ENCODE results near the gene BRMS1L. TPM values are rescaled to one million over a fixed set of nuclear protein-coding genes. Genes with fewer than 3 reads are reported as not detected.

BRMS1L gene
- total and polyA plus RNA-seq, 10 of the 15 experiments (the other 5 are each of a cell fraction or from before 2014, with no cell fraction given): 5.3 to 26.7 (median 8.3) TPM

DNA sequence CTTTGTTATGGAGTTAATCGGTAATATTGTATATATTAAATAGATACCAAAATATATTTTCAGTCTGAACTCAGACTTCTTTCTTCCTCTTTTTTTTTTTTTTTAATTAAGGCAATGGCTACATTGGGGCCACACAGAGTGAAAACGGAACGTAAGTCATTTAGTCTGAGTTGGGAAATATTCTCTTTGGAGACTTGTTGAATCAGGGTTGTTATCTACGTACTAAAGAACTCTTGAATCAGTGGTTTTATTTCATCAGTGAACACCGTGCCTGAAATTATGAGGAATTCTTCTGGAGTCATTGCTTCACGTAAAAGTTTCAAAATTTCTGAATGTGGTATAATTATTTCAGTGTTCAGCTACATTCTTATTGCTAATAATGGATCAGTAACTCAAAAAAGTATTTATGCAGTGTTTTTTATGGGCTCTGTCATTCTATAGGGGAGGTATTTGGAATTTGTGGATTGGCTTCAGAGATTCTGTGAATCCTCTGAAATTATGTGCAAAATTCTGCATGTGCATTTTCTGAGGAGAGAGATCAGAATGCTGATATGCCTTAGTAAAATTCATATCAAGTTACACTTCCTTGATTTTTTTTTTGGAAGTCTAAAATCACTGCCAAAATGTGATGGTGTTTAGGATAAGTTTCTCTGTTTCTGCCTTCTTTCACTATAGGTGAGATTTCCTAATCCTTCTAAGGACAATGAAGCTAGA, 39.6 kb downstream of the BRMS1L start:
- in situ Hi-C loops (cut with MboI) (no loop called here), intact Hi-C loops (cut with micrococcal nuclease; ENCODE audit: unreplicated experiment) (no loop called here)
- RAD21 ChIA-PET (ENCODE audit: unreplicated experiment): no interaction called here
- no peak overlapping the region for H3K27ac ChIP-seq (ENCODE audit: control insufficient read depth, insufficient read depth)
- ATAC-seq (no peak), DNase-seq (ENCODE audit: low read depth, low spot score) (no peak), FAIRE-seq (no peak)
- POLR2A ChIA-PET: interaction anchor here (0.7 kb wide), 1 partner anchor 448 kb away, joined by 3 read pairs; no protein-coding TSS in a partner anchor
- H3K4me2 ChIP-seq (ENCODE audit: control insufficient read depth, insufficient read depth): no peak overlapping the region
- 93% methylated on average over 6 of the region's 6 CpGs for WGBS (ENCODE audit: insufficient coverage, insufficient replicate concordance, low lambda C conversion rate, missing lambda C conversion rate)
- CTCF ChIA-PET: interaction anchor here (0.9 to 2.3 kb wide), 2 partner anchors 17 to 79 kb away, joined by 3 to 6 read pairs; no protein-coding TSS in a partner anchor
- H3K9me3 ChIP-seq (replicated peaks; ENCODE audit: control insufficient read depth, insufficient read depth, low read length): no peaks in the 10 kb centered on the region
- TF ChIP-seq RB1 (IDR thresholded peaks at IDR 0.05; ENCODE audit: borderline replicate concordance) (no peak), TCF3 (IDR thresholded peaks at IDR 0.05; ENCODE audit: borderline replicate concordance, insufficient read depth, low read depth, low read length) (no peak), SREBF2 (IDR thresholded peaks at IDR 0.05; ENCODE audit: low read length) (no peak), IKZF1 (conservative IDR thresholded peaks at IDR 0.05) (no peak), MEF2B (IDR thresholded peaks at IDR 0.05; ENCODE audit: partially characterized antibody, poor library complexity, severe bottlenecking) (no peak), BRCA1 (IDR thresholded peaks at IDR 0.05; ENCODE audit: low read depth, low read length) (no peak), SIX5 (IDR thresholded peaks at IDR 0.05; ENCODE audit: low read depth, low read length, severe bottlenecking) (no peak), FOXK2 (IDR thresholded peaks at IDR 0.05) (no peak), SRF (IDR thresholded peaks at IDR 0.05; ENCODE audit: low read depth in 2 of 2, low read length in 2 of 2) (no peak), ASH2L (IDR thresholded peaks at IDR 0.05; ENCODE audit: borderline replicate concordance, low read depth) (no peak), SUPT20H (IDR thresholded peaks at IDR 0.05; ENCODE audit: borderline replicate concordance, control insufficient read depth, low read depth, low read length) (no peak), FOXM1 (IDR thresholded peaks at IDR 0.05; ENCODE audit: low read depth, low read length) (no peak)
- TF ChIP-seq, protein P1, sequence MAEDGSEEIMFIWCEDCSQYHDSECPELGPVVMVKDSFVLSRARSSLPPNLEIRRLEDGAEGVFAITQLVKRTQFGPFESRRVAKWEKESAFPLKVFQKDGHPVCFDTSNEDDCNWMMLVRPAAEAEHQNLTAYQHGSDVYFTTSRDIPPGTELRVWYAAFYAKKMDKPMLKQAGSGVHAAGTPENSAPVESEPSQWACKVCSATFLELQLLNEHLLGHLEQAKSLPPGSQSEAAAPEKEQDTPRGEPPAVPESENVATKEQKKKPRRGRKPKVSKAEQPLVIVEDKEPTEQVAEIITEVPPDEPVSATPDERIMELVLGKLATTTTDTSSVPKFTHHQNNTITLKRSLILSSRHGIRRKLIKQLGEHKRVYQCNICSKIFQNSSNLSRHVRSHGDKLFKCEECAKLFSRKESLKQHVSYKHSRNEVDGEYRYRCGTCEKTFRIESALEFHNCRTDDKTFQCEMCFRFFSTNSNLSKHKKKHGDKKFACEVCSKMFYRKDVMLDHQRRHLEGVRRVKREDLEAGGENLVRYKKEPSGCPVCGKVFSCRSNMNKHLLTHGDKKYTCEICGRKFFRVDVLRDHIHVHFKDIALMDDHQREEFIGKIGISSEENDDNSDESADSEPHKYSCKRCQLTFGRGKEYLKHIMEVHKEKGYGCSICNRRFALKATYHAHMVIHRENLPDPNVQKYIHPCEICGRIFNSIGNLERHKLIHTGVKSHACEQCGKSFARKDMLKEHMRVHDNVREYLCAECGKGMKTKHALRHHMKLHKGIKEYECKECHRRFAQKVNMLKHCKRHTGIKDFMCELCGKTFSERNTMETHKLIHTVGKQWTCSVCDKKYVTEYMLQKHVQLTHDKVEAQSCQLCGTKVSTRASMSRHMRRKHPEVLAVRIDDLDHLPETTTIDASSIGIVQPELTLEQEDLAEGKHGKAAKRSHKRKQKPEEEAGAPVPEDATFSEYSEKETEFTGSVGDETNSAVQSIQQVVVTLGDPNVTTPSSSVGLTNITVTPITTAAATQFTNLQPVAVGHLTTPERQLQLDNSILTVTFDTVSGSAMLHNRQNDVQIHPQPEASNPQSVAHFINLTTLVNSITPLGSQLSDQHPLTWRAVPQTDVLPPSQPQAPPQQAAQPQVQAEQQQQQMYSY (CRISPR knock-in tag; IDR thresholded peaks at IDR 0.05): no peak
- TF ChIP-seq, protein P2, sequence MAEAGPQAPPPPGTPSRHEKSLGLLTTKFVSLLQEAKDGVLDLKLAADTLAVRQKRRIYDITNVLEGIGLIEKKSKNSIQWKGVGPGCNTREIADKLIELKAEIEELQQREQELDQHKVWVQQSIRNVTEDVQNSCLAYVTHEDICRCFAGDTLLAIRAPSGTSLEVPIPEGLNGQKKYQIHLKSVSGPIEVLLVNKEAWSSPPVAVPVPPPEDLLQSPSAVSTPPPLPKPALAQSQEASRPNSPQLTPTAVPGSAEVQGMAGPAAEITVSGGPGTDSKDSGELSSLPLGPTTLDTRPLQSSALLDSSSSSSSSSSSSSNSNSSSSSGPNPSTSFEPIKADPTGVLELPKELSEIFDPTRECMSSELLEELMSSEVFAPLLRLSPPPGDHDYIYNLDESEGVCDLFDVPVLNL (IDR thresholded peaks at IDR 0.05; ENCODE audit: low read depth, low read length): no peak
- H4K20me1 ChIP-seq (ENCODE audit: control insufficient read depth, insufficient read depth): no peaks in the 10 kb centered on the region
- no peak overlapping the region for H3K4me3 ChIP-seq
- no peaks in the 10 kb centered on the region for H3K27me3 ChIP-seq (replicated peaks in 1 of 2; ENCODE audit: control insufficient read depth in 2 of 2, insufficient read depth in 2 of 2, low read length in 1 of 2)
- no peaks in the 10 kb centered on the region for H3K79me2 ChIP-seq (ENCODE audit: control insufficient read depth, insufficient read depth, low read length)
- H3K36me3 ChIP-seq (ENCODE audit: control insufficient read depth in 2 of 2, insufficient read depth in 2 of 2, low read length in 1 of 2): peaks cover 1 to 16% of the 10 kb centered on the region in 2 experiments; a peak in 3 of 4 replicates
- SMC1A ChIA-PET (ENCODE audit: uncharacterized antibody, unreplicated experiment): interaction anchor here (0.7 kb wide), 2 partner anchors 728 to 1995 kb away, joined by 3 read pairs; no protein-coding TSS in a partner anchor
- H2AFZ ChIP-seq (ENCODE audit: control insufficient read depth, low read depth, low read length): no peak overlapping the region
- no TSS peak for BruUV-seq (replicated peaks)
- H3K9ac ChIP-seq (ENCODE audit: control insufficient read depth, insufficient read depth, low read length): no peak overlapping the region
- peaks cover 2% of the 10 kb centered on the region for H3K4me1 ChIP-seq (ENCODE audit: control insufficient read depth, insufficient read depth, low read length)
